ENCODE measurements around the gene NUDT5.

GRCh38 chr10:12130237-12130872, 65.3 kb downstream of the NUDT5 start:
- TF ChIP-seq CTCF (IDR thresholded peaks at IDR 0.05) (no peak), POLR2A (IDR thresholded peaks at IDR 0.05) (no peak)

Measured in lower leg skin (tissue), 3 donors.